Kidney (tissue), 14 donors: ENCODE results near the gene RSBN1. TPM values are rescaled to one million over a fixed set of nuclear protein-coding genes. Genes with fewer than 3 reads are reported as not detected.

Experiments used
- DNase-seq, 5 donors: peaks; one replicate each; pipeline ENCODE4 v3.0.0-alpha.2; 2013 to 2020
- FAIRE-seq: peaks from 2 replicates; lab custom pipeline; 2012; peaks lifted over from hg19 to GRCh38; lab: Jason Lieb, UNC
- H3K27ac ChIP-seq, 2 donors: one replicate each; pipeline ENCODE4 v1.7.0; 2013; ENCODE audit warnings: low read depth in 2 of 2, low read length in 2 of 2, inconsistent platforms in 1 of 2
- H3K27me3 ChIP-seq: one replicate; pipeline ENCODE4 v1.7.1; 2013; ENCODE audit warnings: low read length, inconsistent platforms; ENCODE audit not compliant: control insufficient read depth, insufficient read depth
- H3K36me3 ChIP-seq, 3 donors: one replicate each; pipeline versions ENCODE4 v1.7.0 to v1.7.1; 2013; ENCODE audit warnings: low read length in 3 of 3, control low read depth in 1 of 3, inconsistent platforms in 1 of 3; ENCODE audit not compliant: insufficient read depth in 3 of 3, control insufficient read depth in 2 of 3
- H3K4me1 ChIP-seq, 3 donors: one replicate each; pipeline versions ENCODE4 v1.7.0 to v1.7.1; 2013; ENCODE audit warnings: low read length in 3 of 3, inconsistent platforms in 1 of 3, low read depth in 1 of 3; ENCODE audit not compliant: control insufficient read depth in 2 of 3, insufficient read depth in 2 of 3
- H3K4me3 ChIP-seq, 3 donors: one replicate each; pipeline versions ENCODE4 v1.7.0 to v1.8.1; 2013; ENCODE audit warnings: low read length in 3 of 3, control low read depth in 1 of 3, inconsistent platforms in 1 of 3
- H3K9ac ChIP-seq, 3 donors: one replicate each; pipeline versions ENCODE4 v1.7.0 to v1.7.1; 2013; ENCODE audit warnings: low read length in 3 of 3, control low read depth in 1 of 3, inconsistent platforms in 1 of 3
- H3K9me3 ChIP-seq, 3 donors: one replicate each; pipeline versions ENCODE4 v1.7.0 to v1.7.1; 2013; ENCODE audit warnings: low read length in 3 of 3, control low read depth in 1 of 3, inconsistent platforms in 1 of 3; ENCODE audit not compliant: control insufficient read depth in 2 of 3, insufficient read depth in 1 of 3
- intact Hi-C: fragments of 100-400 bp; cut with DNase I; formaldehyde crosslinking; loops from one replicate; pipeline ENCODE4 v1.11.1; 2022
- polyA plus RNA-seq: library from polyadenylated mRNA; stranded (reverse); fragments of 350-450 nt; fragmentation: Illumina TruSeq; extraction: RNeasy Lipid Tissue Mini Kit (QIAGEN cat#74804); gene quantifications from one replicate; pipeline ENCODE4 v1.2.3, GENCODE V29; 2014; ENCODE audit warnings: low read depth, low replicate concordance; ENCODE audit not compliant: insufficient read depth
- total RNA-seq: library from RNA; stranded (reverse); fragmentation: NEBNext Ultra II Directional; extraction: Animal tissue kit (Norgen Biotek cat#: 25700); gene quantifications from one replicate; pipeline ENCODE4 v1.2.1, GENCODE V29; 2021
- TF ChIP-seq, protein P1 (sequence below): IDR thresholded peaks from 3 replicates; pipeline ENCODE4 v1.5.1; 2012; ENCODE audit warnings: mild to moderate bottlenecking, moderate library complexity, borderline replicate concordance; ENCODE audit not compliant: insufficient read depth; ENCODE audit errors: extremely low read depth
- donor health status: control.
- donor health status: control.
- donor health status: control.
- donor health status: control.
- donor health status: control.
- donor health status: DM: yes; HTN: yes; CAD: no.
- donor health status: Normal renal cell carcinoma (clear cell type).

The RSBN1 gene
- total and polyA plus RNA-seq, 2 donors from 2014 or later = 4.0 to 22.0 TPM

DNA sequence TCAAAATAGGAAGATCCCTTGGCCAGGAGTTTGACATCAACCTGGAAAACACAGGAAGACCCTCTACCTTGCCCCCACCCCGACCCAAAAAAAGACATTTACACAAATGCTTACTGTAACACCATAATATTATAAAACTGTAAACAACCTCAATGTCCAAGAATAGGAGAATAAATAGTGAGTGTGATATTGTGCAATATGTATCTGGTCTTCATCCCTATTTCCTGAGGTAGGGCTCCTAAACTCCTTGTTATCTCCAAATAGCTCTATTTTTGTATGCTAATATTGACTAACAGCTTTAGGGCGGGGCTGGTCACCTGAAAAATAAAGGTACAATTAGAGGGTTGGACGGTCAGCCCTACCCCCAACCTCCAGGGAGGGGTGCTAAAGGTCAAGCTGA is 23.5 kb downstream of the RSBN1 start:
- intact Hi-C loops = no loop called here
- peaks cover 0 to 11% (median 8%) of the 10 kb centered on the region in 3 donors for H3K4me1 ChIP-seq
- no peak for DNase-seq

DNA sequence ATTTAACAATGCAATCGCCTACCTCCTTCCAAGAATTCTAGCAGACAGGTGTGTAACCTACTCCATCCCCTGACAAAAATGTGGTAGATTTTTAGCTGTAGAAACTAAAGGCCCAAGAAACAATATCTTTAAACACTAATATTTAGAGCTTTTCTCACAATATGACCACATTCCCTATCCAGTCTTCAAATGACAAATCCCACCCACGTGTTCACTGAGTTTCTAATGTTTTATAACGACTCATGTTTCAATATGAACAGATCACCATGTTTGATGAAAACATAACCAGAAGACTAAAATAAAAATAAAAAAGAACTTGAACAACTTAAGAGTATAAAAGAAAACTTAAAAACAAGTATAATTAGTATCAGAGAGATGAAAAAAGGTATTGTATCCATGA is 24.6 kb downstream of the RSBN1 start:
- no peak for DNase-seq
- H3K36me3 ChIP-seq = no peaks in the 10 kb centered on the region
- no peaks in the 10 kb centered on the region for H3K27me3 ChIP-seq
- no peak for FAIRE-seq
- H3K9me3 ChIP-seq = no peaks in the 10 kb centered on the region
- H3K9ac ChIP-seq = no peak overlapping the region
- TF ChIP-seq, protein P1, sequence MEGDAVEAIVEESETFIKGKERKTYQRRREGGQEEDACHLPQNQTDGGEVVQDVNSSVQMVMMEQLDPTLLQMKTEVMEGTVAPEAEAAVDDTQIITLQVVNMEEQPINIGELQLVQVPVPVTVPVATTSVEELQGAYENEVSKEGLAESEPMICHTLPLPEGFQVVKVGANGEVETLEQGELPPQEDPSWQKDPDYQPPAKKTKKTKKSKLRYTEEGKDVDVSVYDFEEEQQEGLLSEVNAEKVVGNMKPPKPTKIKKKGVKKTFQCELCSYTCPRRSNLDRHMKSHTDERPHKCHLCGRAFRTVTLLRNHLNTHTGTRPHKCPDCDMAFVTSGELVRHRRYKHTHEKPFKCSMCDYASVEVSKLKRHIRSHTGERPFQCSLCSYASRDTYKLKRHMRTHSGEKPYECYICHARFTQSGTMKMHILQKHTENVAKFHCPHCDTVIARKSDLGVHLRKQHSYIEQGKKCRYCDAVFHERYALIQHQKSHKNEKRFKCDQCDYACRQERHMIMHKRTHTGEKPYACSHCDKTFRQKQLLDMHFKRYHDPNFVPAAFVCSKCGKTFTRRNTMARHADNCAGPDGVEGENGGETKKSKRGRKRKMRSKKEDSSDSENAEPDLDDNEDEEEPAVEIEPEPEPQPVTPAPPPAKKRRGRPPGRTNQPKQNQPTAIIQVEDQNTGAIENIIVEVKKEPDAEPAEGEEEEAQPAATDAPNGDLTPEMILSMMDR = no peak
- peaks cover 0 to 17% (median 4%) of the 10 kb centered on the region in 3 donors for H3K4me1 ChIP-seq
- no peak overlapping the region for H3K27ac ChIP-seq
- no peak overlapping the region for H3K4me3 ChIP-seq
- intact Hi-C loops = no loop called here

More for the DNA sequence above, 23.5 kb downstream of the RSBN1 start:
- TF ChIP-seq, protein P1 = no peak
- FAIRE-seq = no peak
- Histone ChIP-seq H3K27ac (no peak overlapping the region), H3K4me3 (no peak overlapping the region), H3K9ac (no peak overlapping the region), H3K36me3 (peaks cover 0 to 3% (median 0%) of the 10 kb centered on the region in 3 donors), H3K27me3 (no peaks in the 10 kb centered on the region), H3K9me3 (no peaks in the 10 kb centered on the region)

DNA sequence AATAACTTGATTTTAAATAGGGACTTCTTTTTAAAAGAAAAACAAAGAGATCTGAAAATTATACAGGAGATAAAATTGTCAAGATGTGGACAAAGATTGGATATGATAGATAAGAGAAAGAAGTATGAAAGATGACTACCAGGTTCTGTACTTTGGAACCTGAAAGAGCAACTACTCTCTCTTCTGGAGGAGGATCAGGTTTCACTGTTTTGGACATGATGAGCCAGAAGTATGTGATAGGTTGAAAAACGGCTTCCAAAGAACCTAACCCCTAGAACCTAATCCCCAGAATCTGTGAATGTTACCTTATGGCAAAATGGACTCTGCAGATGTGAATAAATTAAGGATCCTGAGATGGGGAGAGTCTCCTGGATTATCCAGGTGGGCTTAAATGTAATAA is 26.2 kb downstream of the RSBN1 start:
- Histone ChIP-seq H3K27me3 (no peaks in the 10 kb centered on the region), H3K9ac (no peak overlapping the region), H3K36me3 (no peaks in the 10 kb centered on the region), H3K9me3 (no peaks in the 10 kb centered on the region), H3K27ac (no peak overlapping the region), H3K4me3 (no peak overlapping the region), H3K4me1 (peaks cover 0 to 14% (median 8%) of the 10 kb centered on the region in 3 donors)
- FAIRE-seq (no peak), DNase-seq (no peak)
- TF ChIP-seq, protein P1 = no peak
- intact Hi-C loops = no loop called here

DNA sequence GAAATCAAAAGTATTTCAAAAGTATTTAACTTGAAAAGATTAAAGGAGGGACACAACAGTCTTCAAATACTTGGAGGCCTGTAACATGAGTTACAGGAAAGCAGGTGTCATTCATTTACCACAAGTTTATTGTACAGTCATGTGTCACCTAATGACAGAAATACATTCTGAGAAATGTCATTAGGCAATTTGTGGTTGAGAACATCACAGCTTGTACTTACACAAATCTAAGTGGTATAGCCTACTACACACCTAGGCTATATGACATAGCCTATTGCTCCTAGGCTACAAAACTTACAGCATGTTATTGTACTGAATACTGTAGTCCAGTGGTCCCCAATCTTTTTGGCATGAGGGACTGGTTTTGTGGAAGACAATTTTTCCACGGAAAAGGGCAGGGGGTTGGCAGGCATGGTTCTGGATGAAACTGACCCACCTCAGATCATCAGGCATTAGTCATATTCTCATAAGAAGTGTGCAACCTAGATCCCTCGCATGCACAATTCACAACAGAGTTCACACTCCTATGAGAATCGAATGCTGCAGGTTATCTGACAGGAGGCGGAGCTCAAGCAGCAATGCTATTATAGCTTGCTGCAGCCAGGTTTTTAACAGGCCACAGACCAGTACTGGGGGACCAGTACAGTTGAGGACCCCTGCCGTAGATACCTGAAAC is 28.0 kb downstream of the RSBN1 start:
- no peak for DNase-seq
- H3K4me1 ChIP-seq = peaks cover 0 to 14% (median 8%) of the 10 kb centered on the region in 3 donors
- H3K27ac ChIP-seq = no peak overlapping the region

More for the DNA sequence above, 28.0 kb downstream of the RSBN1 start:
- Histone ChIP-seq H3K4me3 (no peak overlapping the region), H3K9ac (no peak overlapping the region), H3K36me3 (no peaks in the 10 kb centered on the region), H3K27me3 (no peaks in the 10 kb centered on the region), H3K9me3 (no peaks in the 10 kb centered on the region)
- FAIRE-seq = no peak
- TF ChIP-seq, protein P1 = no peak
- intact Hi-C loops = no loop called here
